CD8-positive, alpha-beta memory T cell (primary cell): ENCODE measurements around the gene C3. TPM values are rescaled to one million over a fixed set of nuclear protein-coding genes. Genes with fewer than 3 reads are reported as not detected.
A peak's percentile ranks its signal among the peaks of the same experiment; 100 is the strongest.
"Not testable (repeated sequence)": the region's sequence is repeated elsewhere in the genome, so short reads cannot be mapped to it uniquely, and the experiment has no call there.

Experiments used
- CTCF ChIA-PET: fragments of 350-600 bp; sonication (Branson Sonifier 250); formaldehyde crosslinking; loops from one replicate; lab custom pipeline; 2021; ENCODE audit warnings: antibody characterized with exemption; lab: Charles Lee
- POLR2A ChIA-PET: fragments of 350-600 bp; sonication (Branson Sonifier 250); formaldehyde crosslinking; loops from one replicate; lab custom pipeline; 2021; ENCODE audit warnings: antibody characterized with exemption; lab: Charles Lee
- DNase-seq, 5 donors: peaks; one replicate each; pipeline versions ENCODE4 v3.0.0 to v3.0.0-alpha.2; 2020 to 2022; ENCODE audit warnings: mixed read lengths in 1 of 5
- H3K27ac ChIP-seq: one replicate; pipeline ENCODE4 v1.7.0; 2013; ENCODE audit warnings: low read depth, mild to moderate bottlenecking, low read length, moderate library complexity
- H3K27me3 ChIP-seq: 2 replicates; pipeline ENCODE4 v1.7.0; 2013; ENCODE audit warnings: low read length, mild to moderate bottlenecking; ENCODE audit not compliant: insufficient read depth, poor library complexity, severe bottlenecking
- H3K36me3 ChIP-seq: 2 replicates; pipeline ENCODE4 v1.7.0; 2013; ENCODE audit warnings: mild to moderate bottlenecking, low read length, moderate library complexity; ENCODE audit not compliant: insufficient read depth
- H3K4me1 ChIP-seq: 2 replicates; pipeline ENCODE4 v1.7.0; 2013; ENCODE audit warnings: mild to moderate bottlenecking, low read length, moderate library complexity; ENCODE audit not compliant: insufficient read depth
- H3K4me3 ChIP-seq: 2 replicates; pipeline ENCODE4 v1.7.0; 2013; ENCODE audit warnings: mild to moderate bottlenecking, low read length
- H3K9me3 ChIP-seq: 2 replicates; pipeline ENCODE4 v1.7.0; 2013; ENCODE audit warnings: mild to moderate bottlenecking, low read length
- H3K27ac Mint-ChIP-seq, 8 donors: one replicate each; pipeline ENCODE4 v1.8.0; 2020 to 2021; ENCODE audit warnings: mixed read lengths in 8 of 8, mild to moderate bottlenecking in 6 of 8, inconsistent platforms in 3 of 8, moderate library complexity in 3 of 8
- H3K27me3 Mint-ChIP-seq, 2 donors: one replicate each; pipeline ENCODE4 v1.8.0; 2020 to 2021; ENCODE audit warnings: mixed read lengths in 2 of 2, mild to moderate bottlenecking in 1 of 2, moderate library complexity in 1 of 2
- H3K36me3 Mint-ChIP-seq, 3 donors: one replicate each; pipeline ENCODE4 v1.8.0; 2020 to 2021; ENCODE audit warnings: mixed read lengths in 3 of 3, inconsistent platforms in 1 of 3, mild to moderate bottlenecking in 1 of 3
- H3K4me1 Mint-ChIP-seq, 3 donors: one replicate each; pipeline ENCODE4 v1.8.0; 2020 to 2021; ENCODE audit warnings: mixed read lengths in 3 of 3, inconsistent platforms in 1 of 3, mild to moderate bottlenecking in 1 of 3
- H3K4me3 Mint-ChIP-seq, 7 donors: one replicate each; pipeline ENCODE4 v1.8.0; 2020 to 2021; ENCODE audit warnings: mixed read lengths in 7 of 7, mild to moderate bottlenecking in 6 of 7, moderate library complexity in 4 of 7, inconsistent platforms in 2 of 7
- H3K9me3 Mint-ChIP-seq, 5 donors: one replicate each; pipeline ENCODE4 v1.8.0; 2020 to 2022; ENCODE audit warnings: mixed read lengths in 5 of 5, mild to moderate bottlenecking in 3 of 5, moderate library complexity in 2 of 5, inconsistent platforms in 1 of 5
- polyA plus RNA-seq: library from polyadenylated mRNA; unstranded; fragments of 300-500 nt; fragmentation: Illumina TruSeq; gene quantifications from one replicate; pipeline ENCODE4 v1.2.3, GENCODE V29; 2021
- total RNA-seq, 2 experiments: library from RNA; stranded (reverse); gene quantifications; one replicate each; pipeline ENCODE4 v1.2.3, GENCODE V29; 2021

The C3 gene
- total and polyA plus RNA-seq, 3 experiments from 2014 or later = 1.6 to 1.7 TPM; not detected in 1

GRCh38 chr19:6765738-6766356 lies 45.4 kb upstream of the C3 start:
- Histone ChIP-seq H3K27ac (peak overlapping the region; percentile 84), H3K4me1 (peaks cover 46% of the 10 kb centered on the region), H3K9me3 (no peaks in the 10 kb centered on the region), H3K27me3 (no peaks in the 10 kb centered on the region), H3K36me3 (peaks cover 5% of the 10 kb centered on the region), H3K4me3 (peak overlapping the region; percentile 74)
- Mint-ChIP-seq H3K9me3 (no peaks in the 10 kb centered on the region), H3K36me3 (peaks cover 0 to 31% (median 0%) of the 10 kb centered on the region in 3 donors), H3K27me3 (no peaks in the 10 kb centered on the region), H3K4me3 (peak overlapping the region; percentile 87 to 95 (median 91)), H3K4me1 (peaks cover 33 to 45% (median 43%) of the 10 kb centered on the region in 3 donors), H3K27ac (peak overlapping the region; percentile 88 to 100 (median 98))
- peak in 1 of 5 donors; percentile 41 for DNase-seq
- ChIA-PET CTCF (no interaction called here), POLR2A (interaction anchor here (0.7 to 1.3 kb wide), 3 partner anchors 35 to 249 kb away, joined by 3 to 8 read pairs (median 5); no protein-coding TSS in a partner anchor)

DNA sequence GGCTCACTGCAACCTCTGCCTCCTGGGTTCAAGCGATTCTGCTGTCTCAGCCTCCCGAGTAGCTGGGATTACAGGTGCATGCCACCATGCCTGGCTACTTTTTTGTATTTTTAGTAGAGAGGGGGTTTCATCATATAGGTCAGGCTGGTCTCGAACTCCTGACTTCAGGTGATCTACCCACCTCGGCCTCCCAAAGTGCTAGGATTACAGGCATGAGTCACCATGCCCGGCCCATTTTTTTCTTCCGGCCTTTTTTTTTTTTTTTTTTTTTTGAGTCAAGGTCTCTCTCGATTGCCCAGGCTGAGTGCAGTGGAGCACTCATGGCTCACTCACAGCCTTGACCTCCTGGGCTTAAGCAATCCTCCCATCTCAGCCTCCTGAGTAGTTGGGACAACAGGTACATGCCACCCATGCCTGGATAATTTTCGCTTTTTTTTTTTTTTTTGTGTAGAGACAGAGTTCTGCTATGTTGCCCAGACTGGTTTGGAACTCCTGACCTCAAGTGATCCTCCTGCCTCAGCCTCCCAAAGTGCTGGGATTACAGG lies 41.9 kb upstream of the C3 start:
- Histone ChIP-seq H3K36me3 (peaks cover 19% of the 10 kb centered on the region), H3K4me1 (peaks cover 30% of the 10 kb centered on the region)
- H3K4me3 Mint-ChIP-seq, H3K9me3 Mint-ChIP-seq, H3K27me3 Mint-ChIP-seq, H3K4me3 ChIP-seq, POLR2A ChIA-PET, H3K9me3 ChIP-seq, DNase-seq, H3K27ac ChIP-seq, H3K27me3 ChIP-seq: not testable (repeated sequence)
- Mint-ChIP-seq H3K4me1 (peaks cover 22 to 38% (median 29%) of the 10 kb centered on the region in 3 donors), H3K27ac (peak overlapping the region in 1 of 8 donors; percentile 79), H3K36me3 (peaks cover 1 to 51% (median 4%) of the 10 kb centered on the region in 3 donors)
- CTCF ChIA-PET = interaction anchor here (1.0 to 1.6 kb wide), 2 partner anchors 38 to 101 kb away, joined by 3 read pairs; no protein-coding TSS in a partner anchor

DNA sequence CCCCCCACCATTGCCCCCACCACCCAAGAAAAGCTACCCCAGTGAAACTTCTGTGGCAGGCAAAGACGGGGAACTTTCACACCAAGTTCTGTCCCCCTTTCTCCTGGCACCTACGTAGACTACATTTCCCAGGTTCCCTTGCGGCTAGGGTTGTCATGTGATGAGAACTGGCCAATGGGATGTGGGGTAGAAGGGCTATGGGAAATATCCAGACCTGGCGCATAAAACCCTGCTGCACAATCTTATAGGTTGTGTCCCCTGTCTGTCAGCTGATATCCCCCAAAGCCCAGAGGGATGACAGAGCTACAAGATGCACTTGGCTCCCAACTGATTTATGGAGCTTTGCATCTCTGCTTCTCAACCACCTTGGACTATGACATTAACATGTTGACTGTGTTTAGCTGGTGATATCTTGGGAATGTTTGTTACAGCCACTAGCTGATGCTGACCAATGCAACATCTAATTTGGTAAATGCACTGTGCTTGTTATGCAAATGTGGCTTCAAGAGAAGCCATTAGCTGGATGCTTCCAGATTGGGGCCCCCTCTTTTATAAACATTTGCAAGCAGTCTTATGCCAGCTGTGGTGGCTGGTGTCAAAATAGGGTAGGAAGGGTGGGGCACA lies 40.7 kb upstream of the C3 start:
- Histone ChIP-seq H3K9me3 (no peaks in the 10 kb centered on the region), H3K27me3 (no peaks in the 10 kb centered on the region), H3K4me3 (no peak overlapping the region), H3K4me1 (peaks cover 22% of the 10 kb centered on the region), H3K27ac (no peak overlapping the region), H3K36me3 (peaks cover 19% of the 10 kb centered on the region)
- POLR2A ChIA-PET = no interaction called here
- no peak for DNase-seq
- Mint-ChIP-seq H3K4me1 (peaks cover 13 to 27% (median 17%) of the 10 kb centered on the region in 3 donors), H3K27me3 (no peaks in the 10 kb centered on the region), H3K9me3 (no peaks in the 10 kb centered on the region), H3K36me3 (peaks cover 2 to 51% (median 4%) of the 10 kb centered on the region in 3 donors), H3K4me3 (no peak overlapping the region), H3K27ac (peak overlapping the region in 2 of 8 donors; percentile 17 to 65)
- CTCF ChIA-PET = interaction anchor here (0.9 to 1.6 kb wide), 4 partner anchors 9 to 102 kb away, joined by 3 to 4 read pairs (median 3); no protein-coding TSS in a partner anchor

DNA sequence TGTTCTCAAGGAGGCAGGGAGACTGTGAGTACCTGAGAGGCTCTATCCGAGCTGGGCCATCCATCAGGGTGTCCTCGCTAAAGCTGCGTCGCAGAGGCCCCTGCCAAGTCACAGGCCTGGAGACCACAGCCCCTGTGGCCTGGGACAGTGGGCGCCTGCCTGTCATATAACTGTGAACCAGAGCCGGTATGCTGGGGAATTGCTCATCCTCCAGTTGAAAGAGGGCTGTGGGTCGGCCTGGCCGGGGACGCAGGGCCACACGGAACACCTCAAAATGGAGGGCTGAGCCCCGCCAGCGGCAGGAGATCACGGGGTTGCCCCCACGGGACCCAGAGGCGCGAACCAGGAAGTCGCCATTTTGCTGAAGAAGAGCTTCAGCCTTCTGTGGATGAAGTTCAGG lies 40.2 kb upstream of the C3 start:
- H3K27me3 Mint-ChIP-seq = no peaks in the 10 kb centered on the region
- H3K4me3 Mint-ChIP-seq = no peak overlapping the region
- Histone ChIP-seq H3K9me3 (no peaks in the 10 kb centered on the region), H3K27me3 (no peaks in the 10 kb centered on the region), H3K4me1 (peaks cover 17% of the 10 kb centered on the region), H3K36me3 (peaks cover 19% of the 10 kb centered on the region), H3K4me3 (no peak overlapping the region), H3K27ac (no peak overlapping the region)
- POLR2A ChIA-PET = no interaction called here
- CTCF ChIA-PET = interaction anchor here (0.9 to 1.6 kb wide), 3 partner anchors 9 to 103 kb away, joined by 3 to 4 read pairs (median 3); no protein-coding TSS in a partner anchor
- no peak for DNase-seq
- H3K4me1 Mint-ChIP-seq = peaks cover 8 to 22% (median 12%) of the 10 kb centered on the region in 3 donors
- no peak overlapping the region for H3K27ac Mint-ChIP-seq
- H3K36me3 Mint-ChIP-seq = peaks cover 2 to 53% (median 4%) of the 10 kb centered on the region in 3 donors
- no peaks in the 10 kb centered on the region for H3K9me3 Mint-ChIP-seq

GRCh38 chr19:6754653-6755463 lies 34.4 kb upstream of the C3 start:
- no peak overlapping the region for H3K4me3 ChIP-seq
- POLR2A ChIA-PET = interaction anchor here (0.5 to 0.6 kb wide), 2 partner anchors 13 to 219 kb away, joined by 3 to 13 read pairs; no protein-coding TSS in a partner anchor
- H3K36me3 Mint-ChIP-seq = peaks cover 4 to 67% (median 10%) of the 10 kb centered on the region in 3 donors
- DNase-seq = no peak
- CTCF ChIA-PET = interaction anchor here (0.8 to 2.0 kb wide), 2 partner anchors 17 to 123 kb away, joined by 3 to 6 read pairs; partner anchors contain the start of gene GPR108
- H3K9me3 Mint-ChIP-seq = no peaks in the 10 kb centered on the region
- H3K27ac ChIP-seq = no peak overlapping the region
- no peaks in the 10 kb centered on the region for H3K27me3 ChIP-seq
- H3K27me3 Mint-ChIP-seq = no peaks in the 10 kb centered on the region
- peaks cover 5 to 13% (median 7%) of the 10 kb centered on the region in 3 donors for H3K4me1 Mint-ChIP-seq
- no peaks in the 10 kb centered on the region for H3K9me3 ChIP-seq
- H3K4me3 Mint-ChIP-seq = no peak overlapping the region
- peak overlapping the region in 3 of 8 donors; percentile 12 to 29 (median 26) for H3K27ac Mint-ChIP-seq
- no peaks in the 10 kb centered on the region for H3K4me1 ChIP-seq
- peaks cover 34% of the 10 kb centered on the region for H3K36me3 ChIP-seq

GRCh38 chr19:6754136-6754535 lies 33.7 kb upstream of the C3 start:
- H3K27ac Mint-ChIP-seq = peak overlapping the region in 2 of 8 donors; percentile 66 to 80
- CTCF ChIA-PET = interaction anchor here (0.8 to 2.0 kb wide), 6 partner anchors 16 to 238 kb away, joined by 3 to 6 read pairs (median 4); partner anchors contain the start of genes GPR108 and TNFSF14
- Histone ChIP-seq H3K4me3 (no peak overlapping the region), H3K27ac (no peak overlapping the region), H3K9me3 (no peaks in the 10 kb centered on the region), H3K27me3 (no peaks in the 10 kb centered on the region), H3K36me3 (peaks cover 27% of the 10 kb centered on the region), H3K4me1 (no peaks in the 10 kb centered on the region)
- peaks cover 4 to 67% (median 15%) of the 10 kb centered on the region in 3 donors for H3K36me3 Mint-ChIP-seq
- peaks cover 5 to 13% (median 7%) of the 10 kb centered on the region in 3 donors for H3K4me1 Mint-ChIP-seq
- POLR2A ChIA-PET = interaction anchor here (0.5 kb wide), 1 partner anchor 220 kb away, joined by 13 read pairs; no protein-coding TSS in a partner anchor
- no peaks in the 10 kb centered on the region for H3K9me3 Mint-ChIP-seq
- H3K4me3 Mint-ChIP-seq = no peak overlapping the region
- no peaks in the 10 kb centered on the region for H3K27me3 Mint-ChIP-seq
- no peak for DNase-seq
